Skeletal muscle tissue (tissue), 4 donors: ENCODE results near the gene SDK1. TPM values are rescaled to one million over a fixed set of nuclear protein-coding genes. Genes with fewer than 3 reads are reported as not detected.
"Not testable (repeated sequence)": the region's sequence is repeated elsewhere in the genome, so short reads cannot be mapped to it uniquely, and the experiment has no call there.

Source experiments
- H3K27ac ChIP-seq: one replicate; pipeline ENCODE4 v1.7.0; 2013; ENCODE audit warnings: mild to moderate bottlenecking, low read depth, low read length, inconsistent platforms
- H3K27me3 ChIP-seq, 3 donors: one replicate each; pipeline ENCODE4 v1.7.0; 2013; ENCODE audit warnings: low read length in 3 of 3; ENCODE audit not compliant: control insufficient read depth in 3 of 3, insufficient read depth in 3 of 3
- H3K36me3 ChIP-seq, 3 donors: one replicate each; pipeline ENCODE4 v1.7.0; 2013; ENCODE audit warnings: low read length in 3 of 3; ENCODE audit not compliant: control insufficient read depth in 3 of 3, insufficient read depth in 3 of 3
- H3K4me1 ChIP-seq, 3 donors: one replicate each; pipeline ENCODE4 v1.7.0; 2013; ENCODE audit warnings: low read length in 3 of 3, mild to moderate bottlenecking in 3 of 3; ENCODE audit not compliant: control insufficient read depth in 3 of 3, insufficient read depth in 3 of 3
- H3K4me3 ChIP-seq, 3 donors: one replicate each; pipeline ENCODE4 v1.7.0; 2013; ENCODE audit warnings: low read length in 3 of 3
- H3K9ac ChIP-seq, 3 donors: one replicate each; pipeline ENCODE4 v1.7.0; 2013; ENCODE audit warnings: low read length in 3 of 3, mild to moderate bottlenecking in 3 of 3, moderate library complexity in 2 of 3, low read depth in 1 of 3
- H3K9me3 ChIP-seq, 3 donors: one replicate each; pipeline ENCODE4 v1.7.0; 2013; ENCODE audit warnings: low read length in 3 of 3; ENCODE audit not compliant: control insufficient read depth in 3 of 3
- total RNA-seq: library from RNA; depleted of rRNA; stranded (reverse); fragments of >200 nt; gene quantifications from one replicate; pipeline ENCODE4 v1.2.3, GENCODE V29; 2014
- donor health status: Osteomylitis.

SDK1 gene
- total RNA-seq, 1 donor from 2014 or later: 3.7 TPM

DNA sequence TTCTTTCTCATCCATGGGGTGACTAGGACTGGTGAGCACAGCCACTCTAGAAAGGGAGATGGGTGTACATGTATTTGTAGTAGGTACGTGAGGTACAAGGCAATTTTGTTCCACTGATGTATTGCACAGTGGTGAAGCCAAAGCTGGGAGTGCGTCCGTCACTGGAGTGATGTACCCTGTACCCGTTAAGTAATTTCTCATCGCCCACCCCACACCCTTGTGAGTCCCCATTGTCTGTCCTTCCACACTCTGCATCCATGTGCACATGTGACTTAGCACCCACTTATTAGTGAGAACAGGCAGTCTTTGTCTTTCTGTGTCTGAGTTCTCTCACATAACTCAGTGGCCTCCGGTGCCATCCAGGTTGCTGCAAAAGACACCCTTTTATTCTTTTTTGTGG, 658.3 kb downstream of the SDK1 start:
- Histone ChIP-seq H3K27ac (no peak overlapping the region), H3K36me3 (peaks cover 0 to 4% (median 2%) of the 10 kb centered on the region in 3 donors), H3K9ac (no peak overlapping the region), H3K9me3 (no peaks in the 10 kb centered on the region), H3K4me1 (peaks cover 0 to 4% (median 0%) of the 10 kb centered on the region in 3 donors), H3K4me3 (no peak overlapping the region), H3K27me3 (peaks cover 0 to 4% (median 0%) of the 10 kb centered on the region in 3 donors)

DNA sequence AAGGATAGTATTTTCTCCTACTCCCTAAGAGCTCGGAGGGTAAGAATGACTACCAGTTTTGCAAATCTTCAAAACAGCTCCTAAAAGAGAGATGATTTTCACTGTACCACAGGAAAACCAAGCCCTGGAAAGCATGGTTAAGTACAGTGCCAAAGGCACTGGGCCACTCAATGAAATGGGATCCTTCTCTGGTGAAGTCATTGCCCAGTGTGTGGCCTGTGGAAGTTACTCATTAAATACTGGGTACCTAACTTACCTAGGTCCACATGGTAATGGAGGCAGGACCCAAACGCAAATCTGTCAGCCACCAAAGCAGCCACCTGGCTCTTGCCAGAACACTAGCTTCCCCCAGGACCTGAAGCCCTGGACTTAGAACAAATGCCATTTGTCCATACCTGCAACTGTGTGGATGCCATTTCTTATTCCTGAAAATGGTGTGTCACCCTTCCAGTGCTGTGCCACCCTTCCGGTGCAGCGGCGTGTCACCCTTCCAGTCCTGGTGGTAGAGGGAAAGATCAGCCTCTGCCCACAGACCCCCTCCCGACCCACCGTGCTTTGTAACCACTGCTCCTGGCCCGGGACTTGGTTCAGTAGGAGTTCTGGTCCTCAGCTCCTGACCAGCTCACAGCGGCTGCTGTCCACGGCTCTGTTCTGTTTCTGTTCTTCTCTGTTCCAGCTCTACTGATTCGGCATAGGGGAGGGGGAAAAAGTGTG, 659.2 kb downstream of the SDK1 start:
- Histone ChIP-seq H3K9ac (no peak overlapping the region), H3K9me3 (no peaks in the 10 kb centered on the region), H3K4me1 (peaks cover 0 to 4% (median 0%) of the 10 kb centered on the region in 3 donors), H3K27ac (no peak overlapping the region), H3K36me3 (peaks cover 0 to 5% (median 4%) of the 10 kb centered on the region in 3 donors), H3K27me3 (peaks cover 0 to 3% (median 0%) of the 10 kb centered on the region in 3 donors), H3K4me3 (no peak overlapping the region)

DNA sequence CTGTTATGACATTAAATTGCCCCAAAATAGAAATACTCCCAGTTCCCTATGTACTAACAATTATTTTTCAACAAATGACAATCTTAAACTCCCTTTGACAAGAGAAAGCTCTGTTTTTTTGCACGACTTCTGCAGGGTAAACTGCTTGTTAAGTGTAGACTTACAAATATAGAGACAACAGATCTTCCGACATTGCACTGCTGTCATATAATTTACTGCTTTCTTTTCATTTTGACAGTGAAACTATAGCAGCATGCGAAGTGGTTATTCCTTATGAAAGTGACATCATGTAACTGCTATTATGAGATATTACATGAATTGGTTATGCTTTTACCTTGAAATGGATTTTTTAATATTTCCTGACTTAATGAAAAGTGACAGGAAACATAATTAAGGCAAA, 659.9 kb downstream of the SDK1 start:
- H3K9me3 ChIP-seq: no peaks in the 10 kb centered on the region
- H3K4me3 ChIP-seq: no peak overlapping the region
- peaks cover 0 to 2% (median 0%) of the 10 kb centered on the region in 3 donors for H3K4me1 ChIP-seq
- no peak overlapping the region for H3K9ac ChIP-seq
- H3K27ac ChIP-seq: no peak overlapping the region
- H3K27me3 ChIP-seq: no peaks in the 10 kb centered on the region
- peaks cover 0 to 5% (median 4%) of the 10 kb centered on the region in 3 donors for H3K36me3 ChIP-seq

DNA sequence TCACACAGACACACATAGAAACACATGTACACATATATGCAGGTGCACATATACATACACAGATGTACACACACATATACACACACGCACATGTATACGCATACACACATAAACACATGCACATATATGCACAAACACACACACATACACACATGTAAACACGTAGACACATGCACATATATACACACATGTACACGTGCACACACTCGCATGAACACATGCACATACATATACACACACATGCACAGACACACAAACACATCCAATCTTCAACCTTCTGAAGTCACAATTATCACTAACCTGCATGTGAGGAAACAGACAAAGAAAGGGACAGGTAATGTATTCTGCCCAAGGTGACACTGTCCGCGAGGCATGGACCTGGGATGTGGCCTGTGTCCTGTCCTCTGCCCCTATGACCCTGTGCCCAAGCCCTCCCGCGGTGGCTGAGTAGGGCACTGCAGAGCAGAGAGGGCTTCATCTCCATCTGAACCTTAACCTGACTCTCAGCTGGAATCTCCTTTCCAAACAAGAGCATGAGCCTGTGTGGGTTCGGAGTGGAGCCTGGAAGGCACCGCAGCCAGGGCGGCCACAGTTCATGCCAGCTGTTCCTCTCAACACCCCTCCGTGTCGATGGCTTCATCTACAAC, 660.9 kb downstream of the SDK1 start:
- Histone ChIP-seq H3K4me1 (peaks cover 0 to 2% (median 0%) of the 10 kb centered on the region in 3 donors), H3K4me3 (no peak overlapping the region), H3K27me3 (no peaks in the 10 kb centered on the region), H3K9ac (no peak overlapping the region), H3K27ac (no peak overlapping the region), H3K36me3 (peaks cover 0 to 5% (median 4%) of the 10 kb centered on the region in 3 donors), H3K9me3 (no peaks in the 10 kb centered on the region)

DNA sequence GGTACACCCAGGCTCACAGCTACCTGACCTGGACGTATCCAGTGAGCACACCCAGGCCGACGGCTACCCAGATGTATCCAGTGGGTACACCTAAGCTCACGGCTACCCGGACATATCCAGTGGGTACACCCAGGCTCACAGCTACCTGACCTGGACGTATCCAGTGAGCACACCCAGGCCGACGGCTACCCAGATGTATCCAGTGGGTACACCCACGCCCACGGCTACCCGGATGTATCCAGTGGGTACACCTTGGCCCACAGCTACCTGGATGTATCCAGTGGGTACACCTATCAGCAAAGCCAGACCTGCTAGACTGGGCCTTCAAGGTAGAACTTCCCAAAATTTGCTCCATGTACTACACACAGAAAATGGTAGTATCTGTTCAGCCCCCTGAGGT, 662.7 kb downstream of the SDK1 start:
- not testable (repeated sequence) for H3K27ac ChIP-seq, H3K9me3 ChIP-seq, H3K4me1 ChIP-seq, H3K9ac ChIP-seq, H3K4me3 ChIP-seq, H3K27me3 ChIP-seq
- H3K36me3 ChIP-seq: peaks cover 0 to 15% (median 4%) of the 10 kb centered on the region in 3 donors

DNA sequence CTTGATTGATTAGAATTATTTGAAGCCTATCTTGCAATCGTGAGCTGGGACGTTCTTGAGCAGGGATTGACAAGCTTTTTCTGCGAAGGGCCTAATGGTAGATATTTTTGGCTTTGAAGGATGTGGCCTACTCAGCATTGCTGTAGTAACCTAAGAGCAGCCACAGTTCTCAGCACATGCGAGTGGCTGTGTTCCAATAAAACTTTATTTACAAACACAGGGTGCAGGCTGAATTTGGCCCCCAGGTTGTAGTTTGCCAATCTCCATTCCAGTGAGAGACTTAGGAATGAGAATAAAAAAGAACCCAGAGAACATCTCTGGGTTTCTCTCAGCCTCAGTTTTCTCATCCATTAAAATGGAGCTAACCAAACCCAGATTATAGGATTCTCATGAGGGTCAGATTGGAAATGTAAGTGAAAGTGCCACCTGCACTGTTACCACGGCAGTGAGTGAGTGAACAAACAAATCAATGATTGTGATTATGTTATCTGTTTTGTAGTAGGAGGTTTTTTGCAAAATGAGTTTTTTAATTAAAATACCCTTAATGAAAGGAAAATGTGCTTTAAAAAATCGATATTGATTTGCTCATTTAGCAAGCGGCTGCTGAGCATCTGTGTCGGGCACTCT, 664.0 kb downstream of the SDK1 start:
- H3K4me3 ChIP-seq: no peak overlapping the region

DNA sequence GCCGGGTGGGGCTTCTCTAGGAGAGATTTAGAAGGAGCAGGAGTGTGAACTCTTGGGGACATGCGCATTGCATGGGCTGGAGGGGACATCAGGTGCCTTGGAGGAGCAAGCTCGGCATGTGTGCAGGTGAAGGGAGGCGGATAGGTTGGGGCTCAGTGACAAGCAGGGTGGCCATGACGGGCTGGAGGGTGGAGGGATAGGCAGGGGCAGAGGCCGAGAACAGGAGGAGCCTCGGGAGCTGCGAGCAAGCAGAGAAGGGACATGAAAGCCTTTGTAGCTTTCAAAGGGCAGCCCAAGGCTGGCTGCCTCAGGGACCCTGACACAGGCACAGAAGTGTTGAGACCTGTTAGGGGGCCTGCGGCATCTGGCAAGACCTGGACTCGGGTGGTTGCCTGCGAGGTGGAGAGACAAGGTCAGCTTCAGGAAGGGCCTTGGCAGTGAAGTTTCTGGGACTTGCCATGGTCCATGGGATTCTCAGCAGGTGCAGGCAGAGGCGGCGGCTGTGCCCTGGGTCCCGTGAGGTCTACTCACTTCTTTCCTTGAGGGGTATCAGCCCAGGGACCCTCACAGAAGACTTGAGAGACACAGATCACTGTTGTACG, 664.8 kb downstream of the SDK1 start:
- Histone ChIP-seq H3K4me1 (no peaks in the 10 kb centered on the region), H3K9ac (no peak overlapping the region), H3K4me3 (no peak overlapping the region), H3K27ac (no peak overlapping the region), H3K27me3 (no peaks in the 10 kb centered on the region), H3K9me3 (no peaks in the 10 kb centered on the region), H3K36me3 (peaks cover 0 to 17% (median 4%) of the 10 kb centered on the region in 3 donors)

More for the DNA sequence above, 664.0 kb downstream of the SDK1 start:
- H3K27ac ChIP-seq: no peak overlapping the region
- no peaks in the 10 kb centered on the region for H3K27me3 ChIP-seq
- H3K4me1 ChIP-seq: peaks cover 0 to 2% (median 0%) of the 10 kb centered on the region in 3 donors
- H3K9ac ChIP-seq: no peak overlapping the region
- H3K9me3 ChIP-seq: no peaks in the 10 kb centered on the region
- H3K36me3 ChIP-seq: peaks cover 0 to 17% (median 4%) of the 10 kb centered on the region in 3 donors

DNA sequence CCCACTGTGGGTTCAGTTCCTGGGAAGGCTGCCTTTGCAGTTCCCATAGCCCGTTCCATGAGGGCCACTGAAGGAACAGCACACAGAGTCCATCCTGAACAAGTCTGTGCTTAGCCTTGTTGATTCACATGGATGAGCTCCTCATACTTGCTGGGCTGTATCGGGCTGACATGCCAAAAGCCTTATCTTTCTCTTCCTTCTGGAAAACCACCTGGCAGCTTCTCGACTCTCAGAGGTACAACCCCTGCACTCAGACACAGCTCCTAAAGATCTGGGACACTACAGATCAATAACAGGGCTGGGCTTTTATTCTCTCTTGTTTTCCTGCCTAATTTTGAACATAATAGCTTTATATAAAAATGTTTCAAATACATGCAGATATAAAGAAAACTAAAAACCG, 667.2 kb downstream of the SDK1 start:
- Histone ChIP-seq H3K4me1 (no peaks in the 10 kb centered on the region), H3K27me3 (no peaks in the 10 kb centered on the region), H3K27ac (no peak overlapping the region), H3K9ac (no peak overlapping the region), H3K4me3 (no peak overlapping the region), H3K9me3 (no peaks in the 10 kb centered on the region), H3K36me3 (peaks cover 0 to 17% (median 0%) of the 10 kb centered on the region in 3 donors)

DNA sequence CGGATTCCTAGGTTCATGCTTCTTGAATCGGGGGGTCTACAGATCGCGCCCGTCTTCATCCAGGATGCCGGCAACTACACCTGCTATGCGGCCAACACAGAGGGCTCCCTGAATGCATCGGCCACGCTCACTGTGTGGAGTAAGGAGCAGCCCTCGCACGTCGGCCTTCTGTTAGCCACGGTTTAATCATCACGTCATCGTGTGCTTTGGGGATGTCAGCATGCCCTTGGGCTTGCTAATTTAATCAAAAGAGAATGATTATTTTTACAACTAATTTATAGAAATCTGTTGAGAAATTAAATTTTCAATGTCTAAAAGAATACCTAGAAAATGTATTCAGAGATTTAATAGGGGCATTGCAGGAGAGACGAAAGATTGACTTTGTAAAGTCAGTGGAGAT, 668.2 kb downstream of the SDK1 start:
- Histone ChIP-seq H3K36me3 (peaks cover 0 to 15% (median 0%) of the 10 kb centered on the region in 3 donors), H3K27me3 (no peaks in the 10 kb centered on the region), H3K4me1 (no peaks in the 10 kb centered on the region), H3K27ac (no peak overlapping the region), H3K9ac (no peak overlapping the region), H3K9me3 (no peaks in the 10 kb centered on the region), H3K4me3 (no peak overlapping the region)
